GM21528 (cell line): ENCODE data around the gene PAXX.

ENCODE experiments used
- ATAC-seq: cut with Tn5 transposase; IDR thresholded peaks from one replicate; pipeline ENCODE4 v1.9.1; 2021; ENCODE audit warnings: mild to moderate bottlenecking, moderate library complexity; ENCODE audit not compliant: unreplicated experiment, low FRiP score

The PAXX gene

GRCh38 chr9:136952876-136953770 lies 39.1 kb upstream of the PAXX start:
- no peak for ATAC-seq

- ATAC-seq, result no peak
Measured at GRCh38 chr9:136953771-136954269, 38.4 kb upstream of the PAXX start.

GRCh38 chr9:136954270-136955083 lies 37.7 kb upstream of the PAXX start:
- ATAC-seq, result no peak

GRCh38 chr9:136955202-136955942 lies 36.9 kb upstream of the PAXX start:
- no peak for ATAC-seq

- ATAC-seq, result no peak
Measured at GRCh38 chr9:136955943-136956335, 36.3 kb upstream of the PAXX start.

GRCh38 chr9:136956604-136957003 lies 35.6 kb upstream of the PAXX start:
- ATAC-seq, result no peak

GRCh38 chr9:136957461-136957860 lies 34.8 kb upstream of the PAXX start:
- no peak for ATAC-seq

GRCh38 chr9:136957901-136958300 lies 34.3 kb upstream of the PAXX start:
- no peak for ATAC-seq

- ATAC-seq, result no peak
Measured at GRCh38 chr9:136958473-136958872, 33.7 kb upstream of the PAXX start.

GRCh38 chr9:136958898-136959850 lies 33.0 kb upstream of the PAXX start:
- no peak for ATAC-seq

GRCh38 chr9:136960212-136960937 lies 31.8 kb upstream of the PAXX start:
- ATAC-seq, result no peak

GRCh38 chr9:136960938-136961275 lies 31.3 kb upstream of the PAXX start:
- no peak for ATAC-seq

GRCh38 chr9:136961279-136962065 lies 30.8 kb upstream of the PAXX start:
- ATAC-seq, result no peak

GRCh38 chr9:136962163-136962562 lies 30.1 kb upstream of the PAXX start:
- no peak for ATAC-seq

- ATAC-seq, result no peak
Measured at GRCh38 chr9:136962701-136963248, 29.4 kb upstream of the PAXX start.

- ATAC-seq, result no peak
Measured at GRCh38 chr9:136963341-136963740, 28.9 kb upstream of the PAXX start.

- ATAC-seq, result no peak
Measured at GRCh38 chr9:136963751-136964150, 28.5 kb upstream of the PAXX start.

GRCh38 chr9:136964171-136964689 lies 28.0 kb upstream of the PAXX start:
- no peak for ATAC-seq
